Gastrocnemius medialis (tissue), 4 donors: Measurements from ENCODE around the gene NOXRED1. TPM values are rescaled to one million over a fixed set of nuclear protein-coding genes. Genes with fewer than 3 reads are reported as not detected.

Source experiments
- ATAC-seq, 2 donors: fragments of 150-250 bp; one replicate each; pipeline ENCODE4 v1.9.1; 2016
- DNase-seq, 2 donors: peaks; one replicate each; pipeline ENCODE4 v3.0.0-alpha.2; 2019
- H3K27ac ChIP-seq, 4 donors: fragments of 200-600 bp; sonication (generic); 1 replicate in 1 of 4; 2 replicates in 3 of 4; pipeline ENCODE4 v1.5.1; 2016 to 2018; ENCODE audit warnings: mild to moderate bottlenecking in 2 of 4, moderate library complexity in 1 of 4
- H3K27me3 ChIP-seq, 3 donors: fragments of 200-600 bp; sonication (generic) in 2 of 3; 1 replicate in 1 of 3; 2 replicates in 2 of 3; pipeline versions ENCODE4 v1.5.1 to v1.6.0; 2016 to 2019; ENCODE audit warnings: mild to moderate bottlenecking in 1 of 3, moderate library complexity in 1 of 3
- H3K36me3 ChIP-seq, 2 donors: fragments of 200-600 bp; sonication (generic) in 1 of 2; one replicate each; pipeline ENCODE4 v1.5.1; 2017 to 2018
- H3K4me1 ChIP-seq, 2 donors: fragments of 200-600 bp; sonication (generic) in 1 of 2; one replicate each; pipeline ENCODE4 v1.5.1; 2016 to 2017; ENCODE audit warnings: mild to moderate bottlenecking in 2 of 2
- H3K4me3 ChIP-seq, 4 donors: fragments of 200-600 bp; sonication (generic) in 3 of 4; 1 replicate in 1 of 4; 2 replicates in 3 of 4; pipeline ENCODE4 v1.5.1; 2016 to 2019; ENCODE audit warnings: mild to moderate bottlenecking in 2 of 4
- H3K9me3 ChIP-seq, 3 donors: fragments of 200-600 bp; sonication (generic) in 2 of 3; 1 replicate in 1 of 3; 2 replicates in 2 of 3; pipeline ENCODE4 v1.5.1; 2016 to 2019
- CTCF ChIP-seq, 5 experiments: fragments of 450-650 bp in 3 of 5; fragments of 200-600 bp in 2 of 5; sonication (generic) in 2 of 5; IDR thresholded peaks in 4 of 5; conservative IDR thresholded peaks in 1 of 5; 1 replicate in 4 of 5; 2 replicates in 1 of 5; pipeline ENCODE4 v1.5.1; 2016 to 2019; ENCODE audit warnings: antibody characterized with exemption in 5 of 5, mild to moderate bottlenecking in 3 of 5, moderate library complexity in 3 of 5
- POLR2A ChIP-seq, 2 donors: fragments of 450-650 bp; IDR thresholded peaks; one replicate each; pipeline ENCODE4 v1.6.1; 2017; ENCODE audit warnings: antibody characterized with exemption in 2 of 2, mild to moderate bottlenecking in 2 of 2, moderate library complexity in 2 of 2
- in situ Hi-C, 4 donors: fragments of 200-750 bp; cut with MboI; loops; one replicate each; pipeline versions ENCODE4 v1.15.0 to v1.8.0; 2017; ENCODE audit warnings: low sequenced_read_pairs in 4 of 4
- intact Hi-C: fragments of 100-400 bp; cut with DNase I; formaldehyde crosslinking; loops from one replicate; pipeline ENCODE4 v1.15.1; 2023; ENCODE audit warnings: low total_unique reads
- total RNA-seq, 4 donors: library from RNA; depleted of rRNA; stranded (reverse); fragments of >200 nt; gene quantifications; one replicate each; pipeline versions ENCODE4 v1.1.0 to v1.2.3, GENCODE V29; 2016

The NOXRED1 gene
- not detected for total RNA-seq

- no peak for TF ChIP-seq CTCF (IDR thresholded peaks at IDR 0.05 in 4 of 5, conservative IDR thresholded peaks at IDR 0.05 in 1 of 5)
- TF ChIP-seq POLR2A (IDR thresholded peaks at IDR 0.05), result no peak
- intact Hi-C loops, result no loop called here
- Histone ChIP-seq H3K4me1 (no peaks in the 10 kb centered on the region), H3K9me3 (peaks cover 0 to 5% (median 0%) of the 10 kb centered on the region in 3 donors), H3K4me3 (no peak within 1 kb of the TSS), H3K27ac (no peak within 1 kb of the TSS), H3K27me3 (no peaks in the 10 kb centered on the region), H3K36me3 (peaks cover 0 to 80% of the 10 kb centered on the region in 2 donors)
- DNase-seq (no peak), ATAC-seq (no peak)
- in situ Hi-C loops, result no loop called here
Observed at GRCh38 chr14:77423423-77423822, at the start of gene NOXRED1. Gene NOXRED1, minus strand, starts transcription at chr14:77423523. Its CDS starts 634 bp downstream, at chr14:77422889.

GRCh38 chr14:77470224-77470870, 47.0 kb upstream of the NOXRED1 start:
- intact Hi-C loops (no loop called here), in situ Hi-C loops (loop anchor here in 3 of 4 donors (25.0 kb wide), 2 partner anchors 242 to 358 kb away; partner anchors contain the start of genes ALKBH1 (in 3 of the 3) and SLIRP (in 3 of the 3))
- DNase-seq (no peak), ATAC-seq (no peak)
- Histone ChIP-seq H3K27me3 (no peaks in the 10 kb centered on the region), H3K9me3 (no peaks in the 10 kb centered on the region), H3K36me3 (peaks cover 3 to 42% of the 10 kb centered on the region in 2 donors), H3K4me1 (no peaks in the 10 kb centered on the region), H3K4me3 (no peak overlapping the region), H3K27ac (no peak overlapping the region)
- TF ChIP-seq CTCF (IDR thresholded peaks at IDR 0.05 in 4 of 5, conservative IDR thresholded peaks at IDR 0.05 in 1 of 5), result no peak
- TF ChIP-seq POLR2A (IDR thresholded peaks at IDR 0.05), result no peak

GRCh38 chr14:77469539-77469938, 46.2 kb upstream of the NOXRED1 start:
- Histone ChIP-seq H3K4me1 (no peaks in the 10 kb centered on the region), H3K27me3 (no peaks in the 10 kb centered on the region), H3K9me3 (no peaks in the 10 kb centered on the region), H3K27ac (no peak overlapping the region), H3K4me3 (no peak overlapping the region), H3K36me3 (peaks cover 4 to 50% of the 10 kb centered on the region in 2 donors)
- ATAC-seq, result no peak
- in situ Hi-C loops, result loop anchor here in 3 of 4 donors (25.0 kb wide), 2 partner anchors 243 to 357 kb away; partner anchors contain the start of genes ALKBH1 (in 3 of the 3) and SLIRP (in 3 of the 3)
- intact Hi-C loops, result no loop called here
- no peak for DNase-seq
- TF ChIP-seq CTCF (IDR thresholded peaks at IDR 0.05 in 4 of 5, conservative IDR thresholded peaks at IDR 0.05 in 1 of 5), result no peak
- TF ChIP-seq POLR2A (IDR thresholded peaks at IDR 0.05), result no peak

- intact Hi-C loops (no loop called here), in situ Hi-C loops (loop anchor here in 3 of 4 donors (25.0 kb wide), 2 partner anchors 243 to 357 kb away; partner anchors contain the start of genes ALKBH1 (in 3 of the 3) and SLIRP (in 3 of the 3))
- DNase-seq (no peak), ATAC-seq (no peak)
- H3K27ac ChIP-seq, result no peak overlapping the region
- TF ChIP-seq CTCF (IDR thresholded peaks at IDR 0.05 in 4 of 5, conservative IDR thresholded peaks at IDR 0.05 in 1 of 5), result no peak
- no peak for TF ChIP-seq POLR2A (IDR thresholded peaks at IDR 0.05)
- peaks cover 6 to 54% of the 10 kb centered on the region in 2 donors for H3K36me3 ChIP-seq
- no peak overlapping the region for H3K4me3 ChIP-seq
- no peaks in the 10 kb centered on the region for H3K9me3 ChIP-seq
- no peaks in the 10 kb centered on the region for H3K27me3 ChIP-seq
- H3K4me1 ChIP-seq, result no peaks in the 10 kb centered on the region
Observed at GRCh38 chr14:77469067-77469505, 45.8 kb upstream of the NOXRED1 start.
